Stimulated activated CD4-positive, alpha-beta T cell treated with anti-CD3 and anti-CD28 coated beads, Interleukin-4, amount 100 ng/mL, for 24 hours (primary cell): ENCODE measurements around the gene BTBD2.

Experiments
- DNase-seq: peaks from one replicate; pipeline ENCODE4 v3.0.0-alpha.2; 2020

The BTBD2 gene

DNA sequence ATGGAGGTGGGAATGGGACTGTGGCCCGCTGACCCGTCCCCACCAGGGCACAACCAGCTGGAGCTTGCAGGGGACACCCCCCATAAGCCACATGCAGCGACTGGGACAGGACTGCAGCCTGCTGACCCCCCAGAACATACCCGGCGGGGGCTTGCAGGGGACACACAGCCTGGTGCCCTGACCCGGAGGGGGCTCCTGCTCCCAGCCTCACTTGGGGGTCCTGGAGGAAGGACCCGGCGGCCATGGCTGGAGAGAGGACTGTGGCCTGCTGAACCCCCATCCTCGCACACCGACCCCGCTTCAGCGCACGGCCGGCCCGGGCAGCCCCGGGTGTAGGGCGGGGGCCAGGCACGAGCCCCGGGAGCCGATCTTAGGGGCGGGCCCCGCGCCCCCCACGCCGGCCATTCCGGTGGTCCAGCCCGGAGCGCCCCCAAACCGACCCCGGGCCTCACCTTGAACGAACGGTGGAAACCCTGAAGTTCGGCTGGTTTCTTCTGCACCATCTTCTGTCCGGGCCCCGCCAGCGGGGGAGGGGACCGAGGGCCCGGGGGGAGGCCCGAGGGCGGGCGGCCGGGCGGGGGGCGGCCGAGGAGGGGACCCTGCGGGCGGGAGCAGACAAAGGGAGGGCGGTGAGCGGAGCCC lies 35.0 kb upstream of the BTBD2 start:
- no peak for DNase-seq

DNA sequence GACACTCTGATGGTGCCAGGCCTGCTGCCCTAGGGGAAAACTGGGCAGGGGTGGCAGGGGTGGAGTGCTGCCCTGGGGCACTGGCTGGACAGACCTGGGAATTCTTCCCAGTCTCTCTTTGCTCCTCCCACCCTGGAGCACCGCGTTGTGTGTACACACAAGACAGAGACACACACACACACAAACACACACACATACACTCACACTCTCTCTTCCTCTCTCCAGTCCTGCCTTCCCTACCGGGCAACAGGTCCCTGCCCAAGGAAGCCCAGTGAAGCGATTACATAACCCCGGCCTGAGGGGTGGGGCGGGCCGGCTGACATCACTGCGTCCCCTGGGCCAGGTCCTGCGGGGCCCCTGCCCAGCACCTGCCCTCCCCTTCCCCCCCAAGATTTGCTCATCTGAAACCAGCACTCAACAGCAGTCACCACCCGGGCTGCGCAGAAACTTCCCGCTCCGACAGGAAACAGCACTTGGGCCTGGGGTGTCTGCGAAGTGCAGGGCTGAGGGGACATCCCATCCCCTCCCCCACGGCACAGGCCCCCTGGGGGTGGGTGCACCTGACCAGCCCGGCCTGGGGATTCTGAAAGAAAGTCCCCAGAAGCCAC lies 34.3 kb upstream of the BTBD2 start:
- peak; percentile 62 for DNase-seq

DNA sequence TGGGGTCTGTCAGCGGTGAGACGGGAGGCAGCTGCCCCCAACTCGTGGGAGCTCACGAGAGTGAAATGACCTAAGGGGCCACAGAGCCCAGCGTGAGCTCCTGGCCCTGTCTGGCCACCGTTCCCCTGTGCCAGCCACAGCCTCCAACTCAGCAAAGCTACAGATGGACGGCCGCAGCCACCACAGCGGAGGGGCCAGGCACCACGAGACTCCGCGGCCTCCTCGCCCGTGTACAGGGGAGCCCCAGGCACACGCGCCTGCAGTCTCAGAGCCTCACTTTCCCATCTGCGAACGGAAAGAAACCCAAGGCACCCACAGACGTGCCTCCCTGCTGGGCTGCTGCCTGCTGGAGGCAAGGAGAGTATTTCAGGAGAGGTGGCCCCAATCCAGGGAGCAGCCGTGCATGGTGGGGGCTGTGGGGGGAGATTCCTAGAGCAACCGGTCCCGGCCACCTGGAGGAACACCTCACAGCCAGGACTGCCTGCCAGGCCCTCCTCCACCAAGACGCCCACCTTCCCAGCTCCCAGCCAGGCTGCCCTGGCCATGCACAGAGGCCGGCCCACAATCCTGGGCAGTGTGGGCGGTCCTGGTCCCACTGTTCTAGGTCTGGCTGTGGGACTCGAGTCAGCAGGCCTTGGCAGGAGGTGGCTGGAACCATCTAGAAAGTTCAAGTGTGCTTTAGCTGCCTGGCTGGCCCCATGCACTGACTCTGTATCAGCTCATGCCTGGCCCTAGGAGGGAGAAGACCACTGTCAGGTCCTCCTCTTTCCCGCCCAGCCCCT lies 33.6 kb upstream of the BTBD2 start:
- DNase-seq = no peak

DNA sequence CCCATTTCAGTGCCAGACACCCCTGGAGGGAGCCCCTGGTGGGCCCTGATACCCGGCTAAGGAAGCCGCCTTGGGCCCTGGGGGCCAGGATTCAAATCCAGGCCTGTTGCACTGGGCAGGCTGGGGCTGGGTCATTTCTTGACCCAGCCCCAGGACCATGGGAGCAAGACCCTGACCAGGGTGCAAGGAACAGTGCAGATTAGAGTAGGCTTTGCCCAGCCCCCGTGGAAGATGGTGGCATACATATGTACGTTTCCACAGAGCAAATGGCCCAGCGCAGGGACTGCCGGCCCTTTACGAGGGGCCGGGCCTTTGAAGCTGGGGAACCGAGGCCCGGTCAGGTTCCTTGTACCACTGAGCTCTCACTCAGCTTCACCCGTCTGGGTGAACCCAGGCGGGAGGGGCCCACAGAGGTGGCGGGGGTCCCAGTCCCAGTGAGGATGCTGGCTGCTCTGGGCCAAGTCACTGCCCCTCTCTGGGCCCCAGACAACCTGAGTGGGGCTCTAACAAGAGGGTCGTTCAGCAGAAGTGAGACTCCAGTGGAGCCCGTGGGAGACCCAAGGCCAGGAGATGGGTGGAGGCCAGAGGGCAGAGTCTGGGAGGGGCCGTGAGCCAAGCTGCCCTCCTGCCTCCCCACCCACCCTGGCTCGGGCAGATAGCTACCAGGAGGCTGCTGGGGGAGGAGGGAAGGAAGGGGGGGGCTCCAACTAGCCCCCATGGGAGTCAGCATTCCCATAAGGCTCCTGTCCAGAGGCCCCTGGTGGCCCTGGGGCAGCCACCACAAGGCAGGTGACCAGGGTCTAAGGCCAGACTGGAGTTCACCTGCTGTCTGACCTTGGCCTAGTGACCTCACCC lies 32.8 kb upstream of the BTBD2 start:
- DNase-seq = no peak

DNA sequence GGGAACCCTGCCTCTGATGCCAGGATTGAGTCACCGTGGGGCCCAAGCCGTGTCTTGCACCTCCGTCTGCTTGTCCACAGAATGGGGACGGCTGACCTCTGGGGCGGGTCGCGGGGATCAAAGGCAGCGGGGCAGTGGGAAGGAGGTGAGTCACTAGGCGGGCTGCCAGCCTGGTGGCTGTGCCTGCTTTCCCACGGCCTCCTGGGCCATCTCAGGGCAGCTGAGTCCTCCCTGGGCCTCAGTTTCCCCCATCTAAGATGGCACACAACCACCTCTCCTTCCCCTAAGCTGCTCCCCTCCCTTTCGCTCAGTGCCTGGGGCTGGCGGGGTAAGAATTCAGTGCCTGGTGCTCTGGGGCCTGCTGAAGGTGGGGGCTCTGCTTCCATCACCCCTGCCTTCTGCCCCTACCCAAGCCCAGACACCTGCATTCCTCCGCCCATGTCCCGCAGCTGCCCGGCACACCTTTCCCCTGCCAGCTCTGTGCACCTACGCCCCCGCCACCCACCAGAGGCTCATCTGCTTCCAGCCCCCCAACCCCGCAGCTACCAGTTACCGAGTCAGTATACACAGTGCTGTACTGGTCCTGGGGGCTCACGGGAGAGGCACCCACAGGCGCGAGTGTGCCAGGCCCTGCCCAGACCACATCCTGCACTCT lies 32.1 kb upstream of the BTBD2 start:
- no peak for DNase-seq

DNA sequence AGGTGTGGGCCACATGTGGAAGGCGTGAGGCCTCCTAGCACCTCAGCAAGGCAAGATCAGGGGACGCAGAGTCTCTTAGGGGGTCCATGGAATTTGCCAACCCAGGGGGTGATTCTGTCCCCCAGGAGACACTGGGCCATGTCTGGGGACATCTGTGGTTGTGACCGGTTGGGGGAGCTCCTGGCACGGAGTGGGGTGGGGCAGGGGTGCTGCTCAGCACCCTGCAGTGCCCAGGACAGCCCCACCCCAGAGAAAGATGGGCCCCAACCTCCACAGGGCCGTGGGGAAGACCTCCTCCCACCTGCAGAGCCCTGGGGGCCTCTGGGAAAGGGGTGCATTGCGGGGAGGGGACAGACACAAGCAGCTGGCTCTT lies 31.5 kb upstream of the BTBD2 start:
- DNase-seq = no peak

DNA sequence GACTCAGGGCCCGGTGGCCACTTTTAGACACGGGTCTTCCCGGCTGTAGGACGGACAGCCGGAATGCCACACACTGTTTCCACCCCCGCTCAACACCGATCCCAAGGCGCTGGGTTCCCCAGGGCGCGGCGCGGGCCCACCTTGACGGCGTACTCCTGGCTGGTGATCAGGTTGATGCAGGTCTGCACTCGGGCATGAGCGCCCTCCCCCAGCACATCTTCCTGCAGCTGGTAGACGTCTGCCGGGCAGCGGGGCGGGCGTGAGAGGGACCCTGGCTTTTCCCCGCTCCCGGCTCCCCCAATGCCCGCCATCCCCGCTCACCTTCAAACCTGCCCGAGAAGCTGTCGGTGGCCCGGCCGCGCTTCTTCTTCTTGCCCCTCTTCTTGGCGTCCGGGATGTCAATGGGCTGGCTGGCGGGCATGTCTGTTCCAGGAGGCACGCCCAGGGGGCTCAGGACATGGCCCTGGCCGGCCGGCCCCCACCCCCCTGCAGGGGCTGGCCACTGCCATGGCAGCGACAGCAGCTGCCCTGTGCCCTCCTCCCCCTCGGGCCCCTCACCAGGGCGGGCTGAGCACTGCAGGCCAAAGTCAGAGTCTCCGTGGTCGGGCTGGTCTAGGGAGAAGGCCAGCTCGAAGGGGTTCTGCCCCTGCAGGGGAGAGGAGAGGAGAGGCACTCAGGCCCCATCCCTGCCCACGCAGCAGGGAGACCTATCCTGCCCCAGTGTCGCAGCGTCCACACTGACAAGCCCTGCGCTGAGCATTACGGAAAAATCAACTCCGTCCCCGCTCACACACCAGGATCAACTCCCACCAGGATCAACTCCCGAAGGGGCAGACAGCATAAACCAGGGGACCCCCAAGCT lies 30.8 kb upstream of the BTBD2 start:
- no peak for DNase-seq

DNA sequence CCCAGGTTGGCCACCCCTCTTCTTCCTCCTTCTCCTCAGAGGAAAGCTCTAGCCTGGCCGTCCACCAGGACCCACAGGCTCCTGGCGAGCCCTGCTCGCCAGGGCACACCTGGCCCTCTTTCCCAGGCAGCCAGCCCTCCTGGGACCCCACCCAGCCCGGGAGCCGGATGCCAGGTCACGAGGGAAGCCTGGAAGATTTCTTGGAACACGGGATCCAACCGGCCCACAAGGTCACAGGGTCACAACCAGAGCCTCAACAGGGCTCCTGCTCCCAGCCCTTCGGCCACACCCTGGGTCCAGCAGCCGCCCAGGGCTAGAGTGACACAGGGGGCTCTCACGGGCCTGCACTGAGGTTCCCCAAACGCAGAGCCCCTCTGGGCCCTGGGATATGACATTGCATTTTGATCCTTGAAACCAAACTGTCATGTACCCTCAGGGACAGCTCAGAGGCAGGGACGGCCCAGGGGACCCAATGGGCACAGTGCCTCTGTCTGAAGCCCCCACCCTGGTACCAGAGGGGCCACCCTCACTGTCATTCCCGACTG lies 30.1 kb upstream of the BTBD2 start:
- DNase-seq = no peak

DNA sequence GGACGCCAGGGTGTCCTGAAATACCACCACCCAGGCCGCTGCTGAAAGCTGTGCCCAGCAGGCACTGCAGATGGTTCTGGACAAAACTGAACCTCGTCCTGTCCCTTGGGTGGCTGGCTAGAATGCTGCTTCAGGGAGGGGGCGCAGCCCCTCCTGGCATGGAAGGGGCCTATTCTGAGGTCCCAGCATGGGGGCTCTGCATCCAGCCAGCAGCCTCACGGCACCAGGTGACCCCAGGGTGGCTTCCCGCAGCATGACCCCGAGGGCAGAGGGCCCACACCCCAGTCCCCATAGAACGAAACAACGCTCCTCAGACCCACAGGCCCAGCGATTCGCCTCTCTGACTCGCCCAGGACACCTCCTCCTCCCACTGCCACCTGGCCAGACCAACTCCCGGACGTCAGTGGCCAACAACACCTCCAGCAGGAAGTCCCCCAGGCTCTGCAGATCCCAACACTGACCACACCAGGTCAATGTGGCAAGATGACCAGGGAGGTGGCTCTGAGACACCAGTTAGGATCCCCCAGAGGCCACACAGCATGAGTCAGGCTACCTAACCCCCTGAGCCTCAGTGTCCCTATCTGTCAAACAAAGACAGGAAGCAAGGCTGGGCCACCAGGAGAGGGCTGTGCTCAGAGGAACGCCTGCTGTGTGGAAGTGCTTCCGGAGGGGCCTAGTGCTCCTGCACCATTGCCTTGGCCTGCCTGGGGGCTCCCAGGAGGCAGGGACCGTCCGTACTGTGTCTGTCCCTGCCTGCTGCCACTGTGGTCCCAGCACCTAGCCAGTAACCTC lies 29.4 kb upstream of the BTBD2 start:
- DNase-seq = no peak

DNA sequence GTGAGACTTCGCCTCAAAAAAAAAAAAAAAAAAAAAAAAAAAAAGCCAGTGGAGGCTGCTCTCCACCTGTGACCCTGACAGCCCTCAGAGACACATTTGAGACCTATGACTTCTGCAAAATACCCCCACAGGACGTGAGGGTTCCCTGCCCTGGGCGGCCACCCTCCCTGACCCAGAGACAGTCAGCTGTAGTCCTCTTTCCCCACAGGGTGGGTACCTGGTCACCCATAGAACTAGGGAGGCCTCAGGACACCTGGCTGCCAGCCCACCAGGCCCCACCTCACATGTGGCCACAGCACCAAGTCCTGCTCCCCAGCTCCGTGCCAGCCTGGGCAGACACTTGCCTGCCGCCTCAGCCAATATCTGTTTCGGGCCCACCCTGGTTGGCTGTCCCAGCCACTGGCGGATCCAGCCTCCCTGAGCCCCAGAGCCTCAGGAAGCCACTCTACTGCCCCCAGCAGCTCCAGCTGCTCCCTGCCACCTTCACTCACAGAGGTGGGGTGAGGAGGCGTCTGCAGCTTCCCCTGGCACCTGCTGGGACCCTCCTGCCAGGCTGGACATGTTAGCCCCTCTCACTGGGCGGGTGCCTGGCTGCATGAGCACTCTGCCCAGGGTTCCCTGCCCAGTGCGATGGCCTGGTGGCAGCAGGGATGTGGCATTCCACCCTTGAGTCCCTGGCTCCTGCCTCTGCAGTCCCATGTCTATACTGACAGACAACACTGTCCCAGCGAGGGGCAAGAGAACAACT lies 28.6 kb upstream of the BTBD2 start:
- DNase-seq = no peak

DNA sequence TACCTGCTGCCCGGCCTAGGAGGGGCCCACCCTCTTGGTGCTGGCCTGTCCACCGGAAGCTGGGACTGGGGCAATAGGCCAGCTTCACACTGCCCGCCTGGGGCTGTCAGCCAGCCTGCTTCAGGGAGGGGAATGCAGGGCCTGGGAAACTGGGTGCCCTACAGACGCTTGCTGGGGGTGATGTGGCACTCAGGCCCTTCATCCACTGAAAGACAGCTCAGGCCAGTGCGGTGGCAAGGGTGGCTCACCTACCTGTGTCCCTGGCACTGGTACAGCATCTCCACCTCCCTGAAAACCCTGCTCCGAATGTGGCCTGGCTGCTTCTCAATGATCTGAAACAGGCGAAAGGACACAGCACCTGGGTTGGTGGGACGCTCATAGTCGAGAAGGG lies 27.7 kb upstream of the BTBD2 start:
- no peak for DNase-seq

DNA sequence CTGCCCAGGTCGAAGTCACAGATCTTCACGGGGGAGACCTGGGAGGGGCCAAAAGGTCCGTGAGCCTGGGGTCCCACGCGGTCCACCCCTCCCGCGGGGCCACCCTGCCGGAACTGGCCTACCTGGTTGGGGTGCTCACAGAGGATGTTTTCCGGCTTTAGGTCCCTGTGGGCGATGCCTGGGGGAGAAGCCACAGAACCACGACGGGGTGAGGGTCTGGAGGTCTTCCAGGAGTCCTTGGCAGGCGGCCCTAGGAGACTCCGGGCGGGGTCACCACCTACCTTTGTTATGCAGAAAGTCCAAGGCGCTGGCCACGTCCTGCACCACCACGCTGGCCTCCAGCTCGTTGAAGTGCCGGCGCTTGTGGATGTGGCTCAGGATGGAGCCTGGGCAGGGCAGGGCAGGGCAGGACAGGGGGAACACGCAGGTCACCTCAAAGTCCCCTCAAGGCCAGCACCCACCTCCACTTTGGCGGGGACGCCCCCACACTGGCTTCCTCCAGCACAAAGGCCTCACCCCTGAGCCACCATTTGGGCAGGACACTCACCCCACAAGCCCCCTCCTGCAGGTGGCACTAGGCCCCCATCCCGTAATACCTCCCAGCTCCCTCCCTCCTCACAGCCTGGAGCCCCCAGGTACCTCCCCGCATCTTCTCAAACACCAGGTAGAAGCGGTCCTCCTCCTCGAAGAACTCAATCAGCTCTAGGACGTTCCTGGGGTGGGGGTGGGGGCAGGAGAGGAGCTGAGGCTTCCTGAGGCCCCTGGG lies 27.2 kb upstream of the BTBD2 start:
- DNase-seq = no peak

DNA sequence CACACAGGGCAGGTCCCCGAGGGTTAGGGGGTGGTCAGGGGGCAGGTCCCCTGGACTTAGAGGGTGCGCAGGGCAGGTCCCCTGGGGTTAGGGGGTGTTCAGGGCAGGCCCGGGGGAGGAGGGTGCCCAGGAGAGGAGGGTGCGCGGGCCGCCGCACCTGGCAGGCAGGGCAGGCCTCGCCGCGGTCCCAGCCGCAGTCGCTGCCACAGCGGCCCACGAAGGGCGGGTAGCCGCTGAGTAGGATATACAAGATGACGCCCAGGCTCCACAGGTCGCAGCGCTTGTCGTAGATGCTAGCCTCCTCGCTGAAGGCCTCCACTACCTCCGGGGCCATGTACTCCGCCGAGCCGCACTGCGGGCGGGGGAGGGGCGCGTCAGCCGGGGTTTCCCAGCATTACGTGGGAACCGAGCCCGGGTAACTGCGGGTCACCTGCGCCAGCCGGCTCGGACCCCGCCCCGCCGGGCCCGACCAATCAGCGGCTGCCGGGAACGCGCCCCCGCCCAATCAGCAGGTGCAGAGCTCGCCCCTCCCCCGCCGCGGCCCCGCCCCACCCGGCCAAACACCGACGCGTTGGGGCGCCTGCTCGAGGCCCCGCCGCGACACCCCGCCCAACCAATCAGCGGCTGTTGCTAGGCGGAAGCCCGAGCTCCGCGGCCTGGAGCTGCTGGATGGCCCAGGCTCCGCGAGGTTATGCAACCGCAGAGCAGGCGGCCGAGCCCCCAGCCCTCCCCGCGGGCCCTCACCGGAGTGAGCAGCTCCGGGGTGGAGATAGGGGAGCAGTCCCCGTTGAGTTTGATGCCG lies 26.4 kb upstream of the BTBD2 start:
- DNase-seq = peak; percentile 99

DNA sequence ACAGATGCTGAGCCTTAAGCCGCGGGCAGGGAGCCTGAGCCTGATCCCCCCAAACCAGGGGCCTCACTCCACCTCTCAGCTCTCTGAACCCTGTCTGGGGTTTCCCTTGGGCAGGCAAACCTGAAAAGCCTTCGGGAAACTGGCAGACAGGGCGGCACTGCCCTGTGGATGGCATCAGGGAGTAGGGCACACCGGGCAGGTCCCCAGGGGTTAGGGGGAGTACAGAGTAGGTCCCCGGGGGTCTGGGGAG lies 25.8 kb upstream of the BTBD2 start:
- no peak for DNase-seq

DNA sequence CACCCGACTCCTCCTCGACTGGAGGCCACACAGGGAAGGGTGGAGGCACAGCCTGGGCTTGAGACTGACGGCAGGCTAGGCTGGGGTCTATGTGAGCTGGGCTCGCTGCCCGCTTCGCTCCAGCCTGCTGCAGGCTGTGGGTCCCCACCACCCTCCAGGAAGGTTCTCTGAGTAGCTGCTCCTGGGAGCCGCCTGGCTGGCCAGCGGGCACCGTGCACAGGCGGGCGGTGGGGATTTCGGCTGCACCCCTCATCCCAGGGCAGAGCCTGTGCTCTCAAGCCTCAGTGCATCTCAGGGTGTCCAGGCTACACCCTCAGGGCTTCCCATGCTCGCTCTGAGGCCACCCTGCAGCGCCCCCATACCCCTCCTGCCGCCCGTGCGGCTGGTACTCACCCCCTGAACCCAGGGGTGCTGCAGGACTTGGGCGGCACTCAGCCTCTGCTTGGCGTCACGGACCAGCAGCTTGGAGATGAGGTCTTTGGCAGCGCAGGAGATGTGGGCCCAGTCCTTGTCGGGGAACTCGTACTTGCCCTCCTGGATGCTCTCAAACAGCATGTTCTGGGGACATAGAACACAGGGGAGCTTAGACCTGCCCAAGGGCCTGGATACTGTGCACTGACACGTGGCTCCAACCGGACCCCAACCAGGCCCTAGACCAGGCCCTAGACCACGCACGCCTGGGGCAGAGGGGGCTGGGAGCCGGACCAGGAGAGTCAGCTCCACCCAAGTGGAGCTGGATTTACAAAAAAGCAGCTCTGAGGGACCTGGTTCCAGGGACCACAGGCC lies 25.3 kb upstream of the BTBD2 start:
- DNase-seq = no peak

DNA sequence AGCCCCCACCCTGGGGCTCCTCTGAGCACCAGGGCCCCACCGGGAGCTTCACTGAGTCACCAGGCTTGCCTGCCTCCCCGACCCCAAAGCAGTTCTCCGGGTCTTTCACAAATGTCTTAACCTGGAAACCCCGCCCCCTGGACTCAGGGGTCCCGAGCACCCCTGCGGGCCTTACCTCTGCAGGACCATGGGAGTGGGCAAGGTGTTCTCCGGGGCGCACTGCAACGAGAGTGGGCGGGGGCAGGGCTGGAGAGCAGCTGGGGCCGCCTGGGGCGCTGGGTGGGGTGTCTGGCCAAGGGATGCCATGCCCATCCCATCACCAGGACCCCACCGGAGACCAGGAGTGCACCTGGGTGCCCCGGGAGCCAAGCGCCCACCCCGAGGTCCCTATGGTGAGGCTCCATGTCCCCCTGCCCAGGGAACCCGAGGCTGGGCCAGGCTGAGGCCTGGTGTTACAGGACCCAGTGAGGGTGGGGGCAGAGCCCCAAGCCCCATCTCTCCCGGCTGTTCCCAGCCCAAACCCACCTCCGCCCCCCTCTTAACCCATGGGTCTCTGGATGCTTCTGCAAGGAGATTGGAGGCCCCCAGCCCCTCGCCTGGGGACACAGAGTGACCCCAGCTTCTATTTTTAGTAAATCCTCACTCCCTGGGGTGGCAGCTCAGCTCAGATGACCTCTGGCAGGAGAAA lies 24.6 kb upstream of the BTBD2 start:
- no peak for DNase-seq
